Thymus (tissue), 11 donors: ENCODE measurements around the gene HPN. TPM values are rescaled to one million over a fixed set of nuclear protein-coding genes. Genes with fewer than 3 reads are reported as not detected.
"Not testable (repeated sequence)": the region's sequence is repeated elsewhere in the genome, so short reads cannot be mapped to it uniquely, and the experiment has no call there.

Experiments
- DNase-seq, 9 donors: peaks; one replicate each; pipeline ENCODE4 v3.0.0-alpha.2; 2013; ENCODE audit warnings: low spot score in 9 of 9, low read depth in 6 of 9, missing footprints in 1 of 9
- H3K27ac ChIP-seq, 2 donors: one replicate each; pipeline ENCODE4 v1.5.1; 2013; ENCODE audit warnings: control low read depth in 1 of 2, low read depth in 1 of 2, low read length in 1 of 2, mild to moderate bottlenecking in 1 of 2, moderate library complexity in 1 of 2
- H3K27me3 ChIP-seq, 2 donors: one replicate each; pipeline ENCODE4 v1.5.1; 2013; ENCODE audit warnings: low read length in 1 of 2; ENCODE audit not compliant: control insufficient read depth in 2 of 2, insufficient read depth in 1 of 2
- H3K36me3 ChIP-seq, 2 donors: one replicate each; pipeline ENCODE4 v1.5.1; 2013; ENCODE audit warnings: low read length in 1 of 2, mild to moderate bottlenecking in 1 of 2, moderate library complexity in 1 of 2; ENCODE audit not compliant: control insufficient read depth in 2 of 2, insufficient read depth in 2 of 2
- H3K4me1 ChIP-seq, 2 donors: one replicate each; pipeline ENCODE4 v1.5.1; 2013; ENCODE audit warnings: low read length in 2 of 2; ENCODE audit not compliant: control insufficient read depth in 2 of 2, insufficient read depth in 2 of 2
- H3K4me3 ChIP-seq, 2 donors: one replicate each; pipeline ENCODE4 v1.5.1; 2013; ENCODE audit warnings: low read length in 2 of 2, control low read depth in 1 of 2, mild to moderate bottlenecking in 1 of 2
- H3K9me3 ChIP-seq, 2 donors: one replicate each; pipeline ENCODE4 v1.5.1; 2013; ENCODE audit warnings: low read length in 1 of 2, mild to moderate bottlenecking in 1 of 2; ENCODE audit not compliant: control insufficient read depth in 2 of 2, insufficient read depth in 1 of 2
- WGBS: extraction: QIAGEN DNeasy Blood & Tissue Kit; methylation state at CpG from one replicate; pipeline ENCODE4 v1.1.7; 2013; 5-methylcytosine and 5-hydroxymethylcytosine counted together
- polyA plus RNA-seq: library from polyadenylated mRNA; stranded (reverse); fragments of 200-250 nt; gene quantifications from one replicate; pipeline ENCODE4 v1.2.3, GENCODE V29; 2013
- total RNA-seq: library from RNA; stranded (reverse); fragments of 120-200 nt; gene quantifications from one replicate; pipeline ENCODE4 v1.2.4, GENCODE V29; 2013
- donor health status: healthy.

The HPN gene
- total and polyA plus RNA-seq, 2 donors = 0.66 to 0.82 TPM

DNA sequence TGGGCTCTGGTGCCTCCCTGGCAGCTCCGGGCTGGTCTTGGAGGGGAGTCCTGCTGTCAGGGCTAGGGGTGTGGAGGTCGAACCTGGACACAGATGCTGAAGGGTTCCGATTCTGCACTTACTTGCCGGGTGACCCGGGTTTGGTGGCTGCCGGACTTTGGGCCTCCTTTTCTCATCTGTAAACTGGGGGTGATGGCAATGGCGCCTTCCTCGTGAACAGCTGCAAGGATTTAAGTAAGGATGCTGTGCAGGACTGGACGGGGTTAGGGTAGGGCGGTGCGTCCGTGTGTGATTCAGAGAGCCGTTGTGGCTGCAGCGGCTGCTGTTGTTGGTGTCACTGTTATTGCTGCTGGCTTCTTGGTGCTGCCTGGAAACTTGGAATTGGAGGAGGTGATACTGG is 2.4 kb downstream of the HPN start:
- no peaks in the 10 kb centered on the region for H3K9me3 ChIP-seq
- 96% methylated on average over 14 of the region's 14 CpGs for WGBS
- no peak overlapping the region for H3K4me3 ChIP-seq
- peaks cover 0 to 10% of the 10 kb centered on the region in 2 donors for H3K4me1 ChIP-seq
- no peak for DNase-seq
- no peaks in the 10 kb centered on the region for H3K36me3 ChIP-seq
- H3K27me3 ChIP-seq = peaks cover 20 to 51% of the 10 kb centered on the region in 2 donors
- no peak overlapping the region for H3K27ac ChIP-seq

DNA sequence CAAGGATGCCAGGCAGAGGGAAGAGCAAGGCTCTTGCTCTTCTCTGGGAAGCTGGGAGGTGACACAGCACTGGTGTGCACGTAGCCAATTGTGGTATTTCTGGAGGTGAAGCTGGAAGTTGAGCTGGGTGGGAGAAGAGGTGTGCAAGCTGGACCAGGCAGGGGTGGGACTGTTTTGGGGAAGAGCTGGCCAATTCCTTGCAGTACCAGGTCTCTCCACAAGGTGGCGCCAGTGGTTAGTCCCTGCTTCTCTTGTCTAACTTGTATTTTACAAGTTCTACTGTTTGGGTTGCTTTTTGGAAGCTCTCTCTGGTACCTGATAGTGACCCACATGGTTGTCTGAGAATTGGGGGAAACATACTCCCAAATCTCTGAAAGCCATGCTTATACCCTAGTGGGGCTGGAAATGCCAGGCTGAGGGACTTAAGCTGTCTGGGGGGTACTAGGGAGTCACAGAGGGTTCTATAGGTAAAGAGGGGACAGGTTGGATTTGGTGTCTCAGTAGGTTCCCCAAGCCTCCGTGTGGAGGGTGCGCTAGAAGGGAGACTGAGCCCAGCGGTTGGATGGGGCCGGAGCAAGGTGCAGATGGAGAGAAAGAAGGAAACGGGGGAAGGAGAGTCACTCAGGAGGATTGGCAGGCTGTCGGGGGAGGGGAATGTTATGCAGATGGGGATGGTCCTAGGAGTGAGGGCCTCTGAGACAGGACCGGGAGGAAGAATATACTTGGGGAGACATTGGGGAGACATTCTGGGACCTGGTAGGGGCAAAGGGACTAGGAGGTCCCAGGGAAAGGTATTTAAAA is 3.0 kb downstream of the HPN start:
- WGBS = 72% methylated on average over 9 of the region's 9 CpGs
- Histone ChIP-seq H3K36me3 (no peaks in the 10 kb centered on the region), H3K9me3 (no peaks in the 10 kb centered on the region), H3K27me3 (peaks cover 18 to 45% of the 10 kb centered on the region in 2 donors), H3K27ac (no peak overlapping the region), H3K4me1 (peaks cover 0 to 10% of the 10 kb centered on the region in 2 donors), H3K4me3 (no peak overlapping the region)
- peak in 6 of 9 donors; percentile 10 to 46 (median 18) for DNase-seq

DNA sequence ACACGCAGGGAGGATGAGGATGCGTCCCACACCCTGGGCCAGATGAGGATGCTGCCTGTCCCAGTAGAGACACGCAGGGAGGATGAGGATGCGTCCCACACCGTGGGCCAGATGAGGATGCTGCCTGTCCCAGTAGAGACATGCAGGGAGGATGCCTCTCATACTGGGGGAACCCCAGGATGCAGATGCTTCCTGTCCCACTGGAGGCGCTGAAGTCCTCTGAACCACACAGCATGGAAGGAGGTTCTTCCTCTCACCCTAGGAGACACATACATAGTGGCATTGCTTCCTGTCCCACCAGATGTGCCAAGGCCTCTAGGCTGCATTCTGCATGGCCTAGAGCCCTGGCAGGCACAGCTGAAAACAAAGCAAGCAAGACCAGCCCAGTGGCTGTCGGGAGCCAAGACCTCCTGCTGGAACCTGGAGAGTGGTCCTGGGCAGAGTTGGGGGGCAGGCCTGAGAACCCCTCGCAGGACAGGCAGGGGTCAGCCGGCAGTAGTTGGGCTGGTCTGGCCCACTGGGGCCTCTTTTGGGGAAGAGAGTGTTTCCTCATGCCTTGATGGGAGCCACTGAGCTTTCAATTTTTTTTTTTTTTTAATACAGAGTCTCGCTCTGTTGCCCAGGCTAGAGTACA is 4.3 kb downstream of the HPN start:
- Histone ChIP-seq H3K27ac (no peak overlapping the region), H3K4me1 (peaks cover 0 to 3% of the 10 kb centered on the region in 2 donors)
- WGBS = 22% methylated on average over 10 of the region's 10 CpGs

DNA sequence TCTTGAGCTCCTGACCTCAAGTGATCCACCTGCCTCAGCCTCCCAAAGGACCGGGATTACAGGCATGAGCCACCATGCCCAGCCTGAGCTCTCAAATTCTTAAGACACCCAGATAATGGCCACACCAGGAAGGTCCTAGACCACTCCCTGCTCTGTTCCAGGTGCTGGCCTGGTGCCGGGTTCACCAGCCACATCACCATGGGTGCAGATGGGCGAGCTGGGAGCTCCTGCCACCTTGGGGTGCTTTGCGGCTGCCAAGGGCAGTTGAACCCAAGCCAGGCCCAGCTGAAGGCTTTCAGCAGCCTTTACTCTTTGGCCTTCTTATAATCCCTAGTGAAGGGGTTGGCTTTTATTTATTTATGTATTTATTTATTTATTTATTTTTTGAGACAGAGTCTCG is 4.9 kb downstream of the HPN start:
- Histone ChIP-seq H3K27ac (no peak overlapping the region), H3K4me3 (no peak overlapping the region), H3K27me3 (peaks cover 5 to 25% of the 10 kb centered on the region in 2 donors), H3K36me3 (no peaks in the 10 kb centered on the region), H3K9me3 (no peaks in the 10 kb centered on the region), H3K4me1 (no peaks in the 10 kb centered on the region)
- no peak for DNase-seq
- WGBS = 99% methylated on average over 5 of the region's 5 CpGs

More for the DNA sequence above, 4.3 kb downstream of the HPN start:
- H3K9me3 ChIP-seq = no peaks in the 10 kb centered on the region
- no peaks in the 10 kb centered on the region for H3K36me3 ChIP-seq
- peaks cover 9 to 32% of the 10 kb centered on the region in 2 donors for H3K27me3 ChIP-seq
- DNase-seq = peak in 5 of 9 donors; percentile 10 to 55 (median 16)
- no peak overlapping the region for H3K4me3 ChIP-seq

DNA sequence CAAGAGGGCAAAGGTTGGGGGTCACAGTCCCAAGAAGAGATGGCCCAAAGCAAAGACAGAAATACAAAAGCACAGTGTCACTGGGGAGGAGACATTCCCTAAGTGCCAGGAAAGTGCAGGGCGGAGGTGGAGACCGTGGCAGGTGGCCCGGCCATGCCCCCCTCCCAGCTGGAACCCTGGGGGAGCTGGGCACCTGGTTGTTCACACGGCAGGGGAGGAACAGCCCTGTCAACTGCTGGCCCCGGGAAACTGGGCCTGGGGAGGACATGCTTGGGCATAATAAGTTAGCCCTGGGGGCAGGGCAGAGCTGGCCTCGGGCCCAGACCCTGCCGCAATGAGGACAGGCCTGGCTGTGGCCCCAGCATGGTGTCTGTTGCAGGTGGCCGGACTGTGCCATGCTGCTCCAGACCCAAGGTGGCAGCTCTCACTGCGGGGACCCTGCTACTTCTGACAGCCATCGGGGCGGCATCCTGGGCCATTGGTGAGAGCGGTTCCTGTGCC is 7.4 kb downstream of the HPN start:
- Histone ChIP-seq H3K4me1 (no peaks in the 10 kb centered on the region), H3K27me3 (peaks cover 0 to 2% of the 10 kb centered on the region in 2 donors), H3K4me3 (no peak overlapping the region), H3K9me3 (no peaks in the 10 kb centered on the region), H3K27ac (no peak overlapping the region), H3K36me3 (no peaks in the 10 kb centered on the region)
- WGBS = 89% methylated on average over 12 of the region's 12 CpGs
- no peak for DNase-seq

DNA sequence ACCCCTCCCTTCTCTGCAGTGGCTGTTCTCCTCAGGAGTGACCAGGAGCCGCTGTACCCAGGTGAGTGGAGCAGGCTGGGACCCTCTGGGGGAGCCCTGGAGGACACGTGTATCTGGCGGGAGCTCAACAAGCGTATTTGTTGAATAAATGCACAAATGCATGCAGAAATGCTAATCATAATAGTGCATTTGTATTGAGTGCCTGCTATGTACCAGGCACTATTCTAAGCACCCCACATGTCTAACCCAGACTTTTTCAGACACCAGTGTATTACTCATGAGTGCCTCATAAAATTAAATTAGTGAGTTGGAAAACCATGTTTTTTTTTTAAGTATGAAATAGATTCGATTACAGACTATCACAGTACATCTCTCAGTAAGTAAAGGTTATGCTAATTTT is 7.9 kb downstream of the HPN start:
- DNase-seq = no peak

DNA sequence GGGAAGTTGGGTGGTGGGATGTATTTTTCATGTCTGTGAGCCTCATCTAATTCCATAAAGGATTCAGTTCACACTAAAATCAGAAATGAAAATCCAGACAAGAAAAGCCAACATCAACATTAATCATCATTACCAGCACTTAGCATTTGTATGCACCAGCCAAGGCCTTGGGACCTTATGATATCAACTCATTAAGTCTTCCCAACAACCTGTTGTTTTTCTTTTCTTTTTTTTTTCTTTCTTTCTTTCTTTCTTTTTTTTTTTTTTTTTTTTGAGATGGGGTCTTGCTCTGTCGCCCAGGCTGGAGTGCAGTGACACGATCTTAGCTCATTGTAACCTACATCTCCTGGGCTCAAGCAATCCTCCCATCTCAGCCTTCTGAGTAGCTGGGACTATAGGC is 9.1 kb downstream of the HPN start:
- H3K4me1 ChIP-seq, H3K27me3 ChIP-seq, H3K27ac ChIP-seq, H3K9me3 ChIP-seq, H3K4me3 ChIP-seq, H3K36me3 ChIP-seq, DNase-seq: not testable (repeated sequence)
- WGBS = 97% methylated on average over 2 of the region's 2 CpGs

More for the DNA sequence above, 7.9 kb downstream of the HPN start:
- WGBS = 81% methylated on average over 5 of the region's 5 CpGs
- Histone ChIP-seq H3K36me3 (no peaks in the 10 kb centered on the region), H3K4me3 (no peak overlapping the region), H3K4me1 (no peaks in the 10 kb centered on the region), H3K27ac (no peak overlapping the region), H3K27me3 (peaks cover 0 to 2% of the 10 kb centered on the region in 2 donors), H3K9me3 (no peaks in the 10 kb centered on the region)

DNA sequence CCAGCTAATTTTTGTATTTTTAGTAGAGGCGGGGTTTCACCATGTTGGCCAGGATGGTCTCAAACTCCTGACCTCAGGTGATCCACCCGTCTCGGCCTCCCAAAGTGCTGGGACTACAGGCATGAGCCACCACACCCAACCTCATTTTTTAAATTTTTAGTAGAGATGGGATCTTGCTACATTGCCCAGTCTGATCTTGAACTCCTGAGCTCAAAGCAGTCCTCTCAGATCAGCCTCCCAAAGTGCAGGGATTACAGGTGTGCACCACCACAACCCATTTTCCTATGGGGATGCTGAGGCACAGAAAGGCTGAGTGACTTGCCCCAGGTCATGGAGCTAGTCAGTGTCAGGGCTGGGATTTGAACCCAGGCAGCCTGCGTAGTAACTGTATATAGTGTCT is 9.7 kb downstream of the HPN start:
- H3K27ac ChIP-seq, H3K4me1 ChIP-seq, H3K27me3 ChIP-seq, DNase-seq, H3K9me3 ChIP-seq, H3K36me3 ChIP-seq, H3K4me3 ChIP-seq: not testable (repeated sequence)
- WGBS = 95% methylated on average over 4 of the region's 4 CpGs

DNA sequence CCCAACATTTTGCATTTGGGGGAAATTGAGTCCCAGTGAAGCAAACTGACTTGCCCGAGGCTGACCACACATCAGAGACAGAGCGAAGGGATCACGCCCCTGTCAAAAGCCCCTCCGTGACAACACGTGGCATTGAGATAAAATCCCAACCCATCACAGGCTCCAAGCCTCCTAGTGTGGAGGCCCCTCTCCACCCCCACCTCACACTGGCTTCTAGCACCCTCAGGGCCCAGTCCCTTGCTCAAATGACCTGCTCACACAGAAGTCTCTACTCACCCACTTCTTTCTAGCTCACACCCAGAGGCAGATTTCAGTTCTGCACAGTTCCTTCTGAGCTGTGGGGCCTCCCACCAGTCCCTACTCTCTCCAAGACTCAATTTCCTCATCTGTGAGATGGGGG is 10.3 kb downstream of the HPN start:
- no peaks in the 10 kb centered on the region for H3K9me3 ChIP-seq
- 97% methylated on average over 5 of the region's 5 CpGs for WGBS
- no peak overlapping the region for H3K4me3 ChIP-seq
- H3K4me1 ChIP-seq = no peaks in the 10 kb centered on the region
- H3K27ac ChIP-seq = no peak overlapping the region
- no peaks in the 10 kb centered on the region for H3K36me3 ChIP-seq
- H3K27me3 ChIP-seq = peaks cover 0 to 10% of the 10 kb centered on the region in 2 donors
- no peak for DNase-seq
